GM12878 (cell line): ENCODE data around the gene ZDHHC14. TPM values are rescaled to one million over a fixed set of nuclear protein-coding genes. Genes with fewer than 3 reads are reported as not detected.

Experiments used
- ATAC-seq: fragments of 200-7000 bp; cut with Tn5 transposase; 3 replicates; pipeline ENCODE4 v1.9.1; 2020; ENCODE audit warnings: mild to moderate bottlenecking, moderate library complexity
- BruUV-seq: library from RNA; stranded (reverse); fragments of 400-500 nt; replicated peaks from 2 replicates; lab custom pipeline; 2021; lab: Mats Ljungman, UMichigan
- CTCF ChIA-PET: fragments of 300-600 bp; sonication (Branson Sonifier 250); formaldehyde crosslinking; extraction: SDS; loops from one replicate; lab custom pipeline; 2021; ENCODE audit warnings: inconsistent platforms; lab: Yijun Ruan, JAX
- POLR2A ChIA-PET: fragments of 350-600 bp; formaldehyde crosslinking; extraction: SDS; loops from one replicate; lab custom pipeline; 2021; ENCODE audit warnings: inconsistent platforms; lab: Charles Lee
- RAD21 ChIA-PET: fragments of 300-600 bp; sonication (Branson Sonifier 250); formaldehyde crosslinking; loops from one replicate; lab custom pipeline; 2023; ENCODE audit warnings: antibody characterized with exemption; ENCODE audit not compliant: unreplicated experiment; lab: Charles Lee
- SMC1A ChIA-PET: fragments of 300-600 bp; sonication (Branson Sonifier 250); formaldehyde crosslinking; loops from one replicate; lab custom pipeline; 2023; ENCODE audit not compliant: unreplicated experiment, uncharacterized antibody; lab: Charles Lee
- DNase-seq: peaks from one replicate; pipeline ENCODE4 v3.0.0-alpha.2; 2011; ENCODE audit warnings: low read depth, low spot score
- FAIRE-seq: peaks from 3 replicates; lab custom pipeline; 2011; peaks lifted over from hg19 to GRCh38; lab: Jason Lieb, UNC
- H2AFZ ChIP-seq: 2 replicates; pipeline ENCODE4 v1.6.0; 2011; ENCODE audit warnings: low read depth, low read length, control low read depth; ENCODE audit not compliant: control insufficient read depth
- H3K27ac ChIP-seq: 2 replicates; pipeline ENCODE4 v1.5.1; 2011; ENCODE audit warnings: control low read depth; ENCODE audit not compliant: control insufficient read depth, insufficient read depth
- H3K27me3 ChIP-seq, 2 experiments: replicated peaks in 1 of 2; 2 replicates each; pipeline versions ENCODE4 v1.6.0 to v1.6.1; 2011; ENCODE audit warnings: low read length in 1 of 2; ENCODE audit not compliant: control insufficient read depth in 2 of 2, insufficient read depth in 2 of 2
- H3K36me3 ChIP-seq, 2 experiments: 2 replicates each; pipeline ENCODE4 v1.5.1; 2011; ENCODE audit warnings: low read length in 1 of 2; ENCODE audit not compliant: control insufficient read depth in 2 of 2, insufficient read depth in 2 of 2
- H3K4me1 ChIP-seq: 2 replicates; pipeline ENCODE4 v1.6.1; 2011; ENCODE audit warnings: mild to moderate bottlenecking, low read length, moderate library complexity, mixed read lengths; ENCODE audit not compliant: control insufficient read depth, insufficient read depth
- H3K4me2 ChIP-seq: 2 replicates; pipeline ENCODE4 v1.6.0; 2011; ENCODE audit warnings: control low read depth; ENCODE audit not compliant: control insufficient read depth, insufficient read depth
- H3K4me3 ChIP-seq: fragments of 200-600 bp; sonication (generic); 2 replicates; pipeline ENCODE4 v1.5.1; 2016
- H3K79me2 ChIP-seq: 2 replicates; pipeline ENCODE4 v1.6.0; 2011; ENCODE audit warnings: low read length; ENCODE audit not compliant: control insufficient read depth, insufficient read depth
- H3K9ac ChIP-seq: 2 replicates; pipeline ENCODE4 v1.8.0; 2011; ENCODE audit warnings: low read length, control low read depth, mixed read lengths; ENCODE audit not compliant: control insufficient read depth, insufficient read depth
- H3K9me3 ChIP-seq: replicated peaks from 3 replicates; pipeline ENCODE4 v1.5.1; 2011; ENCODE audit warnings: mild to moderate bottlenecking, low read length; ENCODE audit not compliant: control insufficient read depth, insufficient read depth
- H4K20me1 ChIP-seq: 2 replicates; pipeline ENCODE4 v1.6.0; 2011; ENCODE audit not compliant: control insufficient read depth, insufficient read depth
- BHLHE40 ChIP-seq, 2 experiments: fragments of 450-650 bp in 1 of 2; IDR thresholded peaks; 2 replicates each; pipeline ENCODE4 v1.6.1; 2011 to 2017; ENCODE audit warnings: low read depth in 2 of 2, borderline replicate concordance in 1 of 2, improper control_type of control experiment in 1 of 2, low read length in 1 of 2, mild to moderate bottlenecking in 1 of 2
- CREM ChIP-seq: IDR thresholded peaks from 2 replicates; pipeline ENCODE4 v1.6.1; 2014; ENCODE audit warnings: antibody characterized with exemption, low read depth
- ETV6 ChIP-seq, 2 experiments: fragments of 450-650 bp in 1 of 2; IDR thresholded peaks in 1 of 2; conservative IDR thresholded peaks in 1 of 2; 2 replicates each; pipeline ENCODE4 v1.6.1; 2014; ENCODE audit warnings: antibody characterized with exemption in 1 of 2, borderline replicate concordance in 1 of 2, low read depth in 1 of 2, mild to moderate bottlenecking in 1 of 2, moderate library complexity in 1 of 2
- HDGF ChIP-seq: fragments of 450-650 bp; IDR thresholded peaks from 2 replicates; pipeline ENCODE4 v1.6.1; 2016; ENCODE audit warnings: antibody characterized with exemption
- IRF5 ChIP-seq: fragments of 450-650 bp; IDR thresholded peaks from 2 replicates; pipeline ENCODE4 v1.6.1; 2017; ENCODE audit warnings: borderline replicate concordance
- MEF2A ChIP-seq: IDR thresholded peaks from 2 replicates; pipeline ENCODE4 v1.6.1; 2011; ENCODE audit warnings: low read depth, mild to moderate bottlenecking, low read length, moderate library complexity; ENCODE audit not compliant: insufficient read depth
- PAX8 ChIP-seq: fragments of 450-650 bp; IDR thresholded peaks from 2 replicates; pipeline ENCODE4 v1.6.1; 2017; ENCODE audit warnings: mild to moderate bottlenecking, moderate library complexity
- PKNOX1 ChIP-seq: fragments of 450-650 bp; IDR thresholded peaks from 2 replicates; pipeline ENCODE4 v1.6.1; 2016; ENCODE audit warnings: mild to moderate bottlenecking
- PML ChIP-seq: IDR thresholded peaks from 2 replicates; pipeline ENCODE4 v1.6.1; 2012; ENCODE audit warnings: low read length, inconsistent platforms
- RAD21 ChIP-seq: IDR thresholded peaks from 2 replicates; pipeline ENCODE4 v1.6.1; 2011; ENCODE audit warnings: mild to moderate bottlenecking, low read depth, low read length, moderate library complexity; ENCODE audit not compliant: insufficient read depth
- RELA ChIP-seq: fragments of 450-650 bp; IDR thresholded peaks from 2 replicates; pipeline ENCODE4 v1.8.0; 2014; ENCODE audit warnings: borderline replicate concordance; ENCODE audit not compliant: partially characterized antibody
- SMAD5 ChIP-seq: IDR thresholded peaks from 2 replicates; pipeline ENCODE4 v1.6.1; 2016; ENCODE audit warnings: antibody characterized with exemption, low read depth
- SMC3 ChIP-seq: IDR thresholded peaks from 2 replicates; pipeline ENCODE4 v1.6.1; 2011; ENCODE audit warnings: low read length, improper control_type of control experiment, borderline replicate concordance
- SRF ChIP-seq, 2 experiments: IDR thresholded peaks; 2 replicates each; pipeline ENCODE4 v1.6.1; 2011; ENCODE audit warnings: low read depth in 2 of 2, low read length in 2 of 2, mild to moderate bottlenecking in 1 of 2, moderate library complexity in 1 of 2
- ZBTB11 ChIP-seq: fragments of 450-650 bp; formaldehyde crosslinking; IDR thresholded peaks from 2 replicates; pipeline ENCODE4 v1.5.0; 2022; ENCODE audit warnings: mild to moderate bottlenecking, missing genetic modification characterization
- ZNF384 ChIP-seq: IDR thresholded peaks from 2 replicates; pipeline ENCODE4 v1.6.1; 2012; ENCODE audit warnings: low read depth, mild to moderate bottlenecking, low read length, improper control_type of control experiment, borderline replicate concordance
- WGBS: methylation state at CpG from one replicate; pipeline ENCODE4 v1.1.6; 2016; ENCODE audit warnings: low lambda C conversion rate; ENCODE audit not compliant: insufficient replicate concordance, insufficient coverage; ENCODE audit errors: missing lambda C conversion rate; 5-methylcytosine and 5-hydroxymethylcytosine counted together
- in situ Hi-C: fragments of 300-500 bp; cut with MboI; formaldehyde crosslinking; loops from 9 replicates; pipeline ENCODE4 v1.14.3; 2018; ENCODE audit warnings: mixed read lengths
- intact Hi-C: fragments of 100-400 bp; cut with micrococcal nuclease; formaldehyde crosslinking; loops from one replicate; pipeline ENCODE4 v1.14.2; 2022; ENCODE audit not compliant: unreplicated experiment
- polyA plus RNA-seq, 11 experiments: library from polyadenylated mRNA; depleted of rRNA in 4 of 11; unstranded in 6 of 11; stranded (reverse) in 5 of 11; fragments of >200 nt; fragmentation: Nextera tagmentation in 4 of 11; fragmentation: Illumina TruSeq in 1 of 11; extraction: Ambion mirVana in 4 of 11; extraction: Trizol in 1 of 11; gene quantifications; 1 replicate in 1 of 11; 2 replicates in 10 of 11; pipeline versions ENCODE4 v1.2.1 to v1.2.3, GENCODE V29; 2011 to 2016; ENCODE audit warnings: inconsistent platforms in 2 of 11, missing spikeins in 2 of 11, low read depth in 1 of 11
- total RNA-seq, 4 experiments: library from RNA; depleted of rRNA in 3 of 4; stranded (reverse); fragments of >200 nt in 3 of 4; fragmentation: Illumina TruSeq in 1 of 4; extraction: Trizol in 1 of 4; gene quantifications; 2 replicates each; pipeline versions ENCODE4 v1.2.1 to v1.2.3, GENCODE V29; 2013 to 2021

Gene ZDHHC14
- total and polyA plus RNA-seq, 10 of the 15 experiments (the other 5 are each of a cell fraction or from before 2014, with no cell fraction given): 0.15 to 16.0 (median 0.76) TPM; not detected in 1

- TF ChIP-seq CREM (no peak), IRF5 (no peak), SRF (IDR thresholded peaks at IDR 0.05; ENCODE audit: low read depth in 2 of 2, low read length in 2 of 2) (no peak), PML (no peak), ETV6 (conservative IDR thresholded peaks at IDR 0.05 in 1 of 2, IDR thresholded peaks at IDR 0.05 in 1 of 2; ENCODE audit: borderline replicate concordance in 1 of 2, low read depth in 1 of 2) (no peak), RAD21 (no peak), PKNOX1 (no peak), PAX8 (no peak)
Observed at GRCh38 chr6:157490611-157491269, 109.8 kb downstream of the ZDHHC14 start (continued).

GRCh38 chr6:157491571-157492232, 110.7 kb downstream of the ZDHHC14 start:
- Histone ChIP-seq H3K36me3 (no peaks in the 10 kb centered on the region), H3K9me3 (no peaks in the 10 kb centered on the region; the same call in 2 of the 3 replicates), H3K9ac (no peak overlapping the region), H2AFZ (no peak overlapping the region), H3K79me2 (no peaks in the 10 kb centered on the region), H3K4me3 (no peak overlapping the region), H4K20me1 (no peaks in the 10 kb centered on the region), H3K4me1 (no peaks in the 10 kb centered on the region), H3K27me3 (no peaks in the 10 kb centered on the region), H3K27ac (no peak overlapping the region), H3K4me2 (no peak overlapping the region)
- CTCF ChIA-PET: interaction anchor here (1.0 kb wide), 1 partner anchor 35 kb away, joined by 4 read pairs; no protein-coding TSS in a partner anchor
- WGBS: 92% methylated on average over 18 of the region's 20 CpGs
- SMC1A ChIA-PET: no interaction called here
- no peak for FAIRE-seq
- DNase-seq: no peak
- no TSS peak for BruUV-seq
- RAD21 ChIA-PET: no interaction called here
- POLR2A ChIA-PET: no interaction called here
- intact Hi-C loops: no loop called here
- no peak for ATAC-seq
- in situ Hi-C loops: no loop called here
- TF ChIP-seq BHLHE40 (IDR thresholded peaks at IDR 0.05; ENCODE audit: borderline replicate concordance in 1 of 2, low read depth in 2 of 2, low read length in 1 of 2): no peak
- TF ChIP-seq HDGF: no peak
- no peak for TF ChIP-seq RELA
- TF ChIP-seq SMAD5: no peak
- TF ChIP-seq ZNF384: no peak
- TF ChIP-seq ZBTB11 (CRISPR knock-in tag): no peak
- no peak for TF ChIP-seq SMC3
- no peak for TF ChIP-seq MEF2A
- TF ChIP-seq RAD21: no peak
